Dedifferentiated amniotic fluid mesenchymal stem cell (primary cell): Measurements from ENCODE around the gene RBM4.

Experiments
- DNase-seq: peaks from one replicate; pipeline ENCODE4 v3.0.0-alpha.2; 2016; ENCODE audit errors: extremely low spot score

Gene RBM4

DNA sequence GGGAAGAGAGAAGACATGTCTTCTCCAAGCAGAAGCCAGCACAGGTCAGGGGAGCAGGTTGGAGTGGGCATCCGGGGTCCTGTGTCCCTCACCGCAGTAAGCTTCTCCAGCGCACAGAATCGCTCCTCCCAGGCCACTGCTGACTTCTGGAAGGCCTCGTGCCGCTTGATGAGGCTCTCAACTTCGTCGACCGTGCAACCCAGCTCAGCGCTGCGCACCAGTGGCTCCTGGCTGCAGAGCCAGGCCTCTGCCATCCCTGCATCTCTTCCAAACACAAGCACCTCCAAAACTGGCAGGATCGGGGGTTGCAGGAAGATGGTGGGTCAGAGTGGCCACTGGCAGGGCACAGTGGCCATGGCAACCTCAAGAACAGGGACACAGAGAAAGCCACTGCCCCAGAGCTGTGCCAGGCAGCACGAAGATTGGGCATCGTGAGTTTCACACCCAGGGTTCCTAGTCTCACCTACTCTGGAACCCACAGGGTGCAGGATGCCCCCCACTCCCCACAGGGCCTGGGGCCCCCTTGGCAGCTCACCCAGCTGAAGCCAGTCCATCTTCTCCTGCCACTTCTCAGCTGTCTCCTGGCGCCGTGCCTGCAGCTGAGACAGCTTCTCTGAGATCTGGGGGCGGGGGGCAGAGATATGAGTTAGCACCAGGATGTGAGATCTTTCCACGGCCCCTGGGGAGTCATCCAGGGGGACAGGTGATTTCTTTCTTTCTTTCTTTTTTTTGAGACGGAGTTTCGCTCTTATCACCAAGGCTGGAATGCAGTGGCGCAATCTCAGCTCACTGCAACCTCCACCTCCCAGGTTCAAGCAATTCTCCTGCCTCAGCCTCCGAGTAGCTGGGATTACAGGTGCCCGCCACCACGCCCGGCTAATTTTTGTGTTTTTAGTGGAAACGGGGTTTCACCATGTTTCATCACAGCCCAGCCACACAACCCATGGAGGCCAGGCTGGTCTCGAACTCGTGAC is 50.3 kb downstream of the RBM4 start:
- no peak for DNase-seq

DNA sequence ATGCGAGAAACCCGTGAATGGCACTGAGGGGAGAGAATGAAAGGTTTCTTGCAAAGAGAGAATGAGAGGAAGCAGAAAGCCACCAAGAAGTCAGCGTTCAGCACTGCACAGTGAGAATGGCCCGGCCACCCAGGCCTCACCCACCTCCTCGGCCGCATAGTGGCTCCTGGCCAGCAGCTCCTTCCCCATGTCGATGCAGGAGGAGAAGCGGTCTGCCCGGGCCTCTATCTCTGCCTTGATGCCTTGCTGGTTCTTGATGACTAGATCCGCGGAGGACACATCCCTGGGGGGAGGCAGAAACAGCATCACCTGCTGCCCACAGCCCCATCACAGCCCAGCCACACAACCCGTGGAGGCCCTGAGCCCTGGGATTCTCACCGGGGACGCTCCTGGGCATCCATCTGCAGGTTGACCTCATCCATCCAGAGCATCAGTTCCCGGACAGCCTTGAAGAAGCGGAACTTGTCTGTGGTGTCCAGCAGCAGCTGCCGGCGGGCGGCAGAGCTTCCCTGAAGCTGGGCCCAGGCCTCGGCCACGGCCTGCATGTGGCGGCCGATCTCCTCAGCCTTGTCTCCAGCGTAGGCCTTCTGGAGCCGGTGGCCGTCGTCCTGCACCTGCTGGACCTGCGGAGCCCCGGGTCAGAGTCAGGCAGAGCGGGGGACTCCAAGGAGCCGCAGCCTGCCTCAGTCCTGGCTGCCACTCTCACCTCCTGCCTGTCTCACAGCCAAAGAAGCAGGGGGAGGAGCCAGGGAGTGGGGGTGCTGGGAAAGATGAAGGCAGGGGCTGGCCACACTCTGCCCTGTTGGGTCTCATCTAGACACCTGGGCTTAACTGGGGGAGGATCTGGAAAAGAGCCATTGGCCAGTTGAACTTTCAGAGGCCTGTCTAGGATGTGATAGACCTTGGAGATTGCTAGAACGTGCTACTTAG is 51.4 kb downstream of the RBM4 start:
- DNase-seq: no peak

DNA sequence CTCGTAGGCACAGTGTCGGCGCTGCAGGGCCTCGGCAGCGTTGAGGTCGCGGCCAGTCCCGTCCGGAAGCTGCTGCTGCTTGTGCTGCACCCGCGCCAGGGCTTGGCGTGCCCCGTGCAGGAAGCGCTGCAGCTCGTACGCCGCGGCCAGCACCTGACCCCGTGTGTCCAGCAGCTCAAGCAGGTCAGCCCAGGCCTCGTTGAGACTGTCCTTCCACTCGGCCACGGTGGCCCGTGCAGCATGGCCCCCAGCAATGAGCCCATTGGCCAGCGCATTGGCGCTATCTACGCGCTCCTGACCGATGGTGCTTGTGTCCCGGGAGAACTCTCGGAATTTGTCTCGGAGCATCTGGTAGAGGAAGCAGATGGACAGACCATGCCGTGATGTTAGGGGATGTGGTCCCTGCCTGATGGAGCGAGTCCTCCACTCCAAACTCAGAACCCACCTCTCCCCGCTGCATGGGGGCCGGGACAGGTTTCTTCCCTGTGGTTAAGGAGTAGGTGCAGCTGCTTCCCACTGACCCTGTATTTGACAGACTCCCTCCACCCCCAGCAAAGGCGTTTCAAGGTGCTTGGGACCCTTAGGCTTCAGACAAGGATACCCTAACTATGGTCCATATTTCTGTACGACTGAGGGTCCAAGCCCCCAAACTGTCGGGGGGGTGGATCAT is 52.9 kb downstream of the RBM4 start:
- DNase-seq: no peak

DNA sequence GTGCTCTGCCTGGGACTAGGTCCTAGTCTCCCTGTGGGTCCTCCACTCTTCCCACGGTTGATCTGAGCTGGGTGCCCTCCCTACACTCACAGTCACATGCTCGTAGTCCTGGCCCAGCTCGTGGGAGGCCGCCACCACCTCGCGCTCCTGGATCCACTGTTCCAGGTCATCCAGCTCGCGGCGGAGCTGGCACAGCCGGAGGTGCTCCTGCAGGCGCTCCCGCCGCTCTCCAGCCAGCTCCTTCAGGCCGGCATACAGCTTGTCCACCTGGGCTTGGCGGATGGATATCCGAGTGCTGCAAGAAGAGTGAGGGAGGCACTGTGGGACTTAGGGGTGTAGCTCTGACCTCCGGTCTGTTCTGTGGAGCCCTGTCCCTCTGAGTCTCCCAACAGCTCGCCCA is 53.9 kb downstream of the RBM4 start:
- DNase-seq: no peak

DNA sequence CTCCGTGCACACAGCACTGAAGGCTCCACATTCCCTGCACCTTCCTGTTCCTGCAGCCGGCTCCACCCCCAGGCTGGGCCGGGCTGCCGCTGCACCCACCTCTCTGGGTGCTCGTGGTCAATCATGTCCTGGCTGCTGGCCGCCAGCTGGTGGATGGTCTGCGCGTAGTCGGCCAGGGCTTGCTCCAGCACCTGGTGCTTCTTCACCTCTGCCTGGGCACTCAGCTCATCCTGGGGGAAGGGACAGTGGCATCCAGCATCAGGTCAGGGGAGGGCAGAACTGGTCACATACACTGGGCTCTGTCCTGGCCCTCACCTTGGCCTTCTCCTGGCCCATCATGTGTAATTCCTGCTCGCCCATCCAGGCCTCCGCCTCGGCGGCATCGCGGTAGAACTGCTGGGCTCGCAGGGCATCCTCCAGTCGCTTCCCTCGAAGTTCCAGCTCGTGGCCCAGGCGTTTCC is 54.4 kb downstream of the RBM4 start:
- DNase-seq: no peak

DNA sequence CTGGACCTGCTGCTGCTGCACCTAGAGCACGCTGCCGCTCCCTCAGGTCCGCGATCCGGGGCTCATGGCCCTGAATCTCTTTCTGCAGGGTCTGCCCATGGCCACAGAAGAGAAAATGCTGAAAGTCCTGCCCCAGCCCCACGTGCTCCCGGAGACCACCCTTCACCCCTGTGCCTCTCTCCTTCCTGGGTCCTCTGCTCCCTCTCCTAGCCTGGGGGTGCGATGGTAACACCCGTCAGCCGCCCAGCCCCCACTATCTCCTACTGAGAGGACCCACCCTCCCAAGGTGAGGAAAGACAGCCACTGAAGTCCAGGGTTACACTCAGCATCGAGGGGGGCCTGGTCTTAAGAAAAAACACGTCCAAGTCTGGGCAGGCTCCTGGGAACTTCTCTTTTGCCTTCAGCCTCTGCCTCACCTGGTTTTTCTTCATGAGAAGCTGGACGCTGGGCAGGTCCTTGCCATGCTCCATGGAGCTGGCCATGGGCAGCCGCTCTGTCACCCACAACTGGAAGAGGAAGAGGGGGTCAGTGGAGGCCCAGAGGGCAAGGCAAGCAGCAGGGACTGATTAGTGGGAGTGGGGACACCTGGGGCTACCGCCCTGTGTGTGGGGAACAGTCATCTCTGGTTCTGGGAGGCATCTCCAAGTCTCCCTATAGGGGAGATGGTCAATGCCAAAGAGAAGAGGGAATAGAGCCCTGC is 55.0 kb downstream of the RBM4 start:
- no peak for DNase-seq

DNA sequence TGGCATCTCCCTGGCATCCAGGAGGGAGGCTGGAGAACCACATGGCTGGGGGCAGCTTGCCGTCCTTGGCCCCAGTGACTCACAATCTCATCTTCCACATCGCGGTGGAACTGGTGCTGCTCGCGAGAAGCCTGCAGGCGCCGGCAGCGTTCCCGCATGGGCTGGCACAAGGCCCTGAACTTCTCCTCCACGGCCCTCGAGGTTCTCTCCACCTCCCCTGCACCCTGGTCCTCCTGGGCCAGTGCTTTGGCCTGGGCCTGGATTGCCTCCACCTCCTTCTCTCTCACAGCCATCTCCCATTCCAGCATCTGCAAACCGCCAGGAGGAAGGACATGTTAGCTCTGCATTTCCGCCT is 55.5 kb downstream of the RBM4 start:
- DNase-seq: no peak

DNA sequence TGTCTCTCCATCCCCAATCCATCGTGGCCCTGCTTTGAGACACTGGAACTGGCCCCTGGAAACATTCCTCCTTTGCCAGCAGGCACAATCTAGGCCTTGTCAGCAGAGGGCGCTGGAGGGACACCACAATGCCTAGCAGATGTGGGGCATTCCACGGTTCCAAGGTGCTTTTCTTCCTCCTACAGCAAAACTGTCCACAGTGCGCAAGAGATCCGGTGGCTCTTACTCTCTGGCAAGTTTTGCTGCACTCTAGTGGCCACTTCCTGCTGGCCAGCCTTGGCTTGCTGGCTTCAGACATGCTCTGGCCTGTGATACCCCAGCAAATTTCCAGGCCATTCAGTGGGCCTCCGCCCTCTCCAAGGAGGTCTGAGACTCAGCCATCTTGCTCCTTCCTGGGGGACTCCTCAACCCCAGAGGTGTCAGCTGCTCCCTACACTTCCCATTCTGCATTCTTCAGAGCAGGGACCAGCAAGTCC is 56.3 kb downstream of the RBM4 start:
- DNase-seq: peak; percentile 91
